Nucleus accumbens (tissue), 56 donors: ENCODE measurements around the gene ATP2B2.
A peak's percentile ranks its signal among the peaks of the same experiment; 100 is the strongest.

ENCODE experiments used
- DNase-seq, 56 donors: peaks; one replicate each; lab custom pipeline; 2025; lab: John Stamatoyannopoulos, UW

Gene ATP2B2

DNA sequence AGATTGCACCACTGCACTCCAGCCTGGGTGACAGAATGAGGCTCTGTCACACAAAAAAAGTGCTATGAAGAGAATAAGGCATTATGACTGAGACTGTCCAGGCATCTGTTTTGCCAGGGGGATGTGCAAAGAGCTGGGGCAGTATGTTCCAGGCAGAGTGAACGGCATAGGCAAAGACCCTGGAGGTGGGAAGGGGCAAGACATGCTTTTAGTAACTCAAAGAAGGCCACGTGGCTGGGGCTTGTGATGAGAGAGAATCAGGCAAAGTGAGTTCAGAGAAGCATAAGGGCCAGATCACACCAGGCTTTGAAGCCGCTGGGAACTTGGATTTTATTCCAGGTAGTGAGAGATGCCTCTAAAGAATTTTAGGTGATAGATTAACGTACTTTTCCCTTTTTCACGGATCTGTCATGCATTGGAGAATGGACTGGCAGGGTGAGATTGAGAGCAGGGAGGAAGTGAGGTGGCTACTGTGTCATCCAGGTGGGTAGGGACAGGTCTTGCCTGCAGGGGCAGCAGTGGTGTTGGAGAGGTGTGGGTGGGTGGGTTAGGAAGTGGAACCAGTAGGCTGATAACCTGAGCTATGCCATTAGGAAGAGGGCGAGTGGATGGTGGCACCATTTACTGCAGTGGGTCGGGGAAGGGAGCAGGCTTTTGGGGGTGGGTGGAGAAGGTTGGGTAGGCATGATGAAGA is 31.7 kb downstream of the ATP2B2 start:
- DNase-seq = no peak

DNA sequence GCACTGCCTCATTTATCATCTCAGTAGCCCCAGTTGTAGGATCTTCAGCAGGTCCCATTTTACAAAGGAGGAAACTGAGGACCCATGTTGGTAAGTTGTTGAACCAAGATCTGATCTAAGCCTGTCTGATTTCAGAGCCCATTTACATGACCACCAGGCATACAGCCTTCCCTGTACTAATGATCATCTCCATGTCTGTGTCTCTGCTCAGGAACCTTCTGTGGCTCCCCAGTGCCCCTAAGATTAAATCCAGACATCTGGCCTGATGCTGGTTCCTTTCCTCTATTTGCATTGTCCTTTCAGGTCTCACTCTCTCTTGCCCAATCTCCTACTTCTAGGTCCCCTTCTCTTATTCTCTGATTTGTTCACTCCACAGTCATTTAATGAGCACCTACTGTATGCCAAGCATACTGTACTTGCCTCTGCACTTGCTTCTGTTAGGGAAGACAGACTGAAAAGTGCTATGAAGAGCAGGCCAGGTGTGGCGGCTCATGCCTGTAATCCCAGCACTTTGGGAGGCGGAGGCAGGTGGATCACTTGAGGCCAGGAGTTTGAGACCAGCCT is 32.4 kb downstream of the ATP2B2 start:
- DNase-seq = no peak

DNA sequence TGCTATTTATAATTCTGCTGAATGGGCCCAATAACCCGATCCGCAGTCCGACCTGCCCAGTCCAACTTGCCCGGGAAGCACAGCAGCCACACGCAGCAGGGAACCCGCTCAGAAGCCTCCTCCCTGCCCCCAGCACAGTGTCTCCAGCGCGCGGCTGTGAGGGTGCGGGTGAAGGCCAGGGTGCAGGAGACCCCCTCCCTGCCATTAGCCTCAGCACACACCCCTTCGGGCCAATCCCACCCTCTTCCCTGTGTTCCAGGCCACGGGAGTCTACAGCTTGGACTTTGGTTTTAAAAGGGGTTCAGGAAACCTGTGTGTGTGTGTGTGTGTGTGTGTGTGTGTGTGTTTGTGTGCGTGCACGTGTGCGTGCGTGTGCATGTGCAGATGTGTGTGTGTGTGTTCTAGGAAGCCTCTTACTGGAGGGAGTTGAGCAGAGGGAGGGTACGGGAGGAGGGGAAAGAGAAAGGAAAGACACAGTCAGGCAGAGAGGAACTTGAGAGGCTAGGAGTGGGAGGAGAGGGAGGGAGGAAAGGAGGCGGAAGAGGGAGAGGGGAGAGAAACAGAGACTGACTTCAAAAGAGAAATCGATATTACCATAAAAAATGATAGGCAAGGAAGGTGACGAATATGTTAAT is 34.2 kb downstream of the ATP2B2 start:
- peak in 11 of 56 donors; percentile 16 to 53 (median 26) for DNase-seq

DNA sequence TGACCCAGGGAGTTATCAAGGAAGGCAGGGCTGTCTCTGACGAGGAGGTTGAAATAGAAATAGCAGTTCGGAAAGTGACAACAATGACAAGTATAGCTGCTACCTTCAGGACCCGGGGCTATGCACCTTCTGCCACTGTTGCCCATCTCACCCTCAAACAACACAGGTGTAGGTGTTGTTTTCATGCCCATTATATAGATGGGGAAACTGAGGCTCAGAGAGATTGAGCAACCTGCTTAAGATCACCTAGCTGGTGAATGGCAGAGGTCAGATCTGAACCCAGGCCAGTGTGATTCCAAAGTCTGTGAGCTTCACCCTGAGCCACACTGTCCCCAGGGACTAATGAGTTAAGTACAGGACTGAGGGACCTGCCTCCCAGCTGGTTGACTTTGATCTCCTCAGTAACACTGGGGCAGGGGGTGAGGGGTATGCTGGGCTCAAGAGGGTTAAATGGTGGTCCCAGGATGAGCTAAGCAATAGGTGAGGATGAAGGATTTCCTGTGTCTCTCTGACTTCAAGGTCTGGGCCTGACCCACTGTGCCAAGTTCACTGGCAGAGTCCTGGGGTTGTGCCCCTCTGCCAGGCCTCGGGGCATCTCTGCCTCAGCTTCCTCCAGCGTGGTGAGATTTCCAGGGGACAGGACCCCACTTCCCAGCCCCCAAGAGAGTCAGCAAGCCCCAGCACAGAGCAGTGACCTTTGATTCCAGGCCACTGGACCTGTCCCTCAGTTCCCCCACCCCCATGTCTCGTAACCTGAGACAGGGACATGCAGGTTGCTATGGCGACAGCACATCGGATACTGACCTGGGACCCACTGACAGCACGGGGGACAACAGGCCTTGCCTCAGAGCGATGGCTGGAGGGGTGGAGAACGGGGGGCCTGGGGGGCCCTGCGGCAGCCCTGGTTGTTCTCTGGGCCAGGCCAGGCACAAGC is 35.0 kb downstream of the ATP2B2 start:
- DNase-seq = no peak

DNA sequence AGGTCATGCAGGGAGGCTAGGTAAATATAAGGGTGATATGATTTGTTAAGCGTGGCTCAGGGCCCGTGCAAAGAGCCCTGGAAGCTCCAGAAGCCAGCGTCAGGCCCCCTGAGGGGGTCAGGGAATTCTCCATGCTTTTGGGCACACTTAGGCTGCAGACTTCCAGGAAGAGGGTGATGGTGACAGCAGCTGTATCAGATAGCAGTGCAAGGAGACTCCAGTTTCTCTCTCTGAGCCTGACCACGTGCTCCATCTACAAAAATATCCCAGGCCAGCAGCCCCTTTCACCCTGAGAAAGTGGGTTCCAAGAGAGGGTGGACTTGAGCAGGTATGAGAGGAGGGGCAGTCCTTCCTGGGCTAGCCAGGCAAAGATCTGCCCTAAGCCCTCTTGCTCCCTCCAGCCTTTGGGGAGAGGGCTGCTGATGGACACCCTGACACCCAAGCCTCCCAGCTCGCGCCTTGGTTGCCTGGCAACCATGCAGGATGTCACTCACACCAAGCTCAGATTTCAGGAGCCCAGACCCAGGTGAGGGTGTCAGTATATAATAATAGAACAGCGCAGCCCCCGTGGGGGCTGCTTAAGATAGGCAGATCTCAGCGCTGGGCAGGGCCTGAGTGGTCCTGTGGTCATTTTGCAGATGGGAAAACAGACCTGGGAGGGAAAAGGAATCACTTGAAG is 35.8 kb downstream of the ATP2B2 start:
- DNase-seq = no peak

DNA sequence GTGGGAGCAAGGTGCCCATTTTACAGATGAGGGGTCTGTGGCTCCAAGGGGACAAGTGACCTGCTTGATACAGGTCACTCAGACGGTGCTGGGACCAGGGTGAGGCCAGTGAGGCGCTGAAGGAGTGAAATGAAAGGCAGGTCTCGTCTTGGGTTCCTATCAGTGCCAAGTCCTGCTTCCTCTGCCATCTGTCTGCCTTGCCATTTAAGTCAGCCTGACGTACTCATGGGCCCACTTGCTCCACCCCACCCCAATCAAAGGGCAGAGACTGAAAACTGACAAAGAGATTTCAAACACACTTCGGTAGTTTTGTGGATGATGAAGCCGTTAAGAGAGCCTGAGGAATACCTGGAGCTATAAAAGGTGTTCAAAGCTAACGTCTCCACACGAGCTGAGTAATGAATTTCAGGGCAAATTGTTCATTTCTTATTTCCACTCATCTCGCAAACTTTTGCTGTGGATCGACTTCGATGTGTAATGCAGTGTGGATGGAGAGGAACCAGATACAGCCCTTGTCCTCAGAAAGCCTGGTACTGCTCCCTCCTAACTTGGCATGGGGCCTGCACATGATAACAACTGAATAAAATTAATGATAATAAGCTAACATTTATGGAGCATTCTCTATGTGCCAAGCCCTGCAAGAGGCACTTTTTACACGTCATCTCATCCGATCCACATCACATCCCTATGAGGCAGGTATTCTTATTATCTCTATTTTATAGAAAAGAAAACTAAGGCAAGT is 36.6 kb downstream of the ATP2B2 start:
- DNase-seq = no peak

DNA sequence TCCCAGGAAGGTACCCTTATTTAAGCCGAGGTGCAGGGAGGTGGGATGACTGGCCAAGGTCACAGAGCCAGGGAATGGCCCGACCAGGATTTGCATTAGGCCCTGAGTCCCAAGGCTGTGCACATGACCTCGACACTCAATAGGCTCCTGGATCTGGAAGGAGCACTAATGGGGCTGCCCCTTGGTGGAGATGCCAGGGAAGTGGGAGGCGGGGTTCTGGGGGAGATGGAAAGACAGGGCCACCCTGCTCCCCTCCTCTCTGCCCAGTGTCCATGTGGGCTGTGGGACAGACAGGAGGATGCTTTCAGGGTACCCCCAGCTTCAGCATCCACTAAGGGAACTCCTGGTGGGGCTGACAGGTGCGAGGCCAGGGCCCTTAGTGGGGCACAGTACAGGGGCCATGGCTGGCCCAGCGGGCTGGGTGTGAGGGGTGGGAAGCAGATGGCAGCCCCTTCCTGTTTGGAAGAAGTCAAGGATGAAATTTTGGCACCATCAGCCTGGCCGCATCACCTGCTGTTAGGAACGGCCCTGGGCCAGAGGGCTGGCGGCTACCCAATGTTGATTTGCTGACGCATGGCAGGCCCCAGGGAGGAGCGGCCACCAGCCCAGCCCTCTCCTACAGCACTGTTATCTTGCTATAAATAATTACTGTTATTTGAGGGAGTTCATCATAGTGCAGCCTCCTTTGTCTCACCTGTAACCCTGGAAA is 37.3 kb downstream of the ATP2B2 start:
- DNase-seq = no peak

DNA sequence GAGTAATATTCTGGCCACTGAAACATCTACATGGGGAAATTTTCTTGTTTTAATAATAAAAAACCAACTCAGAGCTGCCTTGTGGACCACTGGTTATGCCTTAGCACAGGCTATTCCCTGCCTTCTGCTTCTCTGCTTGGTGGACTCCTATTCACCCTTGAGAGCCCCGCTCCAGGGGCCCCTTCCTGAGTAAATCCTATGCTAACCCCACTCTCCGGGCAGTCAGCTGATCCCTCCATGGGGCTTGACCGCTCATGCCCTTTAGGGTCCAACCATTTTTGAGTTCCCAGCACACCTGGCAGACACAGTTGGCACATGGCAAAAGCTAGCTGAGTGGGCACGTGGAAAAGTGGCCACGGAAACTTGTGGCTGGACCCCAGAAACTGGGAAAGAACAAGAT is 38.2 kb downstream of the ATP2B2 start:
- no peak for DNase-seq

DNA sequence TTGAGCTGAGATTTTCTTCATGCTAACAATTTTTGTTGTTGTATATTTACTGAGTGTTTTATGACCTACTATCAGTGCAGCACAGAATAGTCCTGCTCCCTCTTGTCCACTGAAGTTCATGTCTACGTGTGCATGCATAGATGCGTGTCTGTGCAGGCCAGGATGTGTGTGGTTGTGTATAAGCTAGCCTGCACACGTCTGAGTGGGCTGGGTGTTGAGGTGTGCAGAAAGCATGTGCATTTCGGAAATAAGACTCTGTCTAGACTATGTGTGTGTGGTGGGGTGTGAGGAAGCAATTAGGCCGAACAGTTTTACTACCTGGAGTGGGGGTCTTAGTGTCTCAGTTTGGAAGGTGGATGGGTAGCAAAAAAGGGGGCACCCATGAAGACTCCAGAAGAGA is 39.2 kb downstream of the ATP2B2 start:
- DNase-seq = no peak

DNA sequence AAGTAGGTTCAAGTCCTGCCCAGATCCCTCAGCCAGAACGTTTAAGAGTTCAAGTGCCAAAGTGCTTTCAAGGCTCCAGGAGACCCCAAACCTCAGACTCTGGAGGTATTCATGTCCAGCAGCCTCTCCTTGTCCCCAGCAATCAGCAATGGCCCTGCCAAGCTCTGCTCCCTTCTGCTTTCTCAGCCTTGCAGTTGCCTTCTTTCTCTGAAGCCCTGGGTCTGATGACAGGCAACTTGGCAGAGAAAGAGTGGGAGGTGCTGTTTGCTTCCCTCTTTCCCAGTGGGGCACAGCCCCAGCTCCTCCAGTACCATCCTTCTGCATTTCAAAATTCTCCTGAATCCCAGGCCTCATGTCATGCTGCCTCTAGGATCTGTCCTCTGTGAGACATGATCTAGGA is 40.2 kb downstream of the ATP2B2 start:
- peak in 4 of 56 donors; percentile 10 to 32 (median 20) for DNase-seq

DNA sequence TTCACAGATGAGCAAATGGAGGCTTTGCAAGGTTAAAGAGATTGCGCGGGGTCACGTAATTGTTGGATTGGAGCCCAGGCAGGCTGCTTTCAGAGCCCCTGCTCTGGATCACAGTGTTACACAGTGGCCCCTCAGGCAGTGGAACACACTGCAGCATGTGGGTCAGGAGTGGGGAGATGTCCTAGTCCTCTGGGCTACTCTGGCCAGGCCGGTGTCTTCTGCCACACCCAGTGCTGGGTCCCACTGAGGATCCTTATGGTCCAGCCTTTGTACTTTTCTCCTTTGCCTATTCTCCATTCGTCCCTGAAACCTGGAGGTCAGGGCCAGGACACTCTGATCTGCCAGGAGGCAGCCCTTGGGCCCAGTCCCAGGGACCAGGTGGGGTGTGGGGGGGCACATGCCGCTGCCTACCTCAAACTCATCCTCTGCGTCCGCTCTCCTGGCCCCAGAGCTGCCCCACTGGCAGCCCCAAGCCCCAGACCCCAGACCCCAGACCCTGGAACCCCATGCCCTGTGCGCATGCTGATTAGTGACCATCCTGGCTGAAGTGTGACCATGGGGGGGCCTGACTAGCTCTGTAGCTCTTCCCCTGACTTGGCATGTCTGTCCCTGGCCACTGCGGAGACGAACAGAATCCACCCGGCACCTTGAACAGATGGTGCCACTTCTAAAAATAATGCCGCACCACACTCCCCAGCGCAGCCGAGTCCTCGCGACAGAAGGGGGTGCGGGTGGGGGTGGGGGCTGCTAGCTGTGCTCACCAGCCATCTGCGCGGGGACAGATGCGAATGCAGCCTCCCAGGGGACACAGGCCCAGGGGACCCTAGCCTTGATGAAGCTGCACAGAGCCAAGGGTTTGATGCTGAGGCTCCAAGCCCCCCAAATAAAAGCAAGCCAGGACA is 41.6 kb downstream of the ATP2B2 start:
- DNase-seq = peak in 2 of 56 donors; percentile 5 to 10

DNA sequence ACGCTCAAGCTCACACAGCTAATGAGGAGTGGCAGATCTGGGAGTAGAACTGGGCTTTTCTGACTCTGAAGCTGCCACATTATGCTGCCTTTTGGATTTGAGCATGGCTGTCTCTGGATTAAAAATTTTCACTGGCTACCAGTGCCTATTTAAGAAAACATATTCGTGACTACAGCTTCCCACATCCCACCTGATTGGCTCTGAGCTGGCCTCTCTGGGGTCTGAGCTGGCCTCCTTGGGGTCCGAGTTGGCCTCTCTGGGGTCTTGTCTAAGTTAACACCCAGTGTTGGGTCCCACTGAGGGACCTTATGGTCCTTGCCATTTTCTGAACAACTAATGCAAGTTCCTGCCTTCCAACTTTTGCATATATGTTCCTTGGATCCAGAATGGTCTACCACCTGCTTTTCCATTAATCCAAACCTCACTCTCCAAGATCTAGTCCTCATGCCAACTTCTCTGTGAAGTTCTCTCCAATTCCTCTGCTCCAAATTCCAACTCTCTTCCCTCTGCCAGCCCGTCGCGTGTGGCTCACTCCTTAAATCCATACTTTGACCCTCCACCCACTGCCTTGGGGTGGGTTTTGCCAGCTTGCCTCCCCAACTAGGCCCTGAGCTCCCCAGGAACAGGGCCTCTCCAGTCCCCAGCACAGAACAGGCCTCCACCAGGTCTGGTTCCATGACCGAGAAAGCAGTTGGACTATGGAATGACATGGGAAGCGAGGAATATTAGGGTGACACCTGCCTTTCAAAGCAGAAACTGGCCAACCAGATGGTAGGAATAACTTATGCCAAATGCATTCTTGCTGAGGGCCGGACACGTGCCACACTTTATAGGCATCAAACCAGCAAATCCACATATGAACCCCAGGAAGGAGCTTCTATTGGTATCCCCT is 42.5 kb downstream of the ATP2B2 start:
- DNase-seq = no peak

DNA sequence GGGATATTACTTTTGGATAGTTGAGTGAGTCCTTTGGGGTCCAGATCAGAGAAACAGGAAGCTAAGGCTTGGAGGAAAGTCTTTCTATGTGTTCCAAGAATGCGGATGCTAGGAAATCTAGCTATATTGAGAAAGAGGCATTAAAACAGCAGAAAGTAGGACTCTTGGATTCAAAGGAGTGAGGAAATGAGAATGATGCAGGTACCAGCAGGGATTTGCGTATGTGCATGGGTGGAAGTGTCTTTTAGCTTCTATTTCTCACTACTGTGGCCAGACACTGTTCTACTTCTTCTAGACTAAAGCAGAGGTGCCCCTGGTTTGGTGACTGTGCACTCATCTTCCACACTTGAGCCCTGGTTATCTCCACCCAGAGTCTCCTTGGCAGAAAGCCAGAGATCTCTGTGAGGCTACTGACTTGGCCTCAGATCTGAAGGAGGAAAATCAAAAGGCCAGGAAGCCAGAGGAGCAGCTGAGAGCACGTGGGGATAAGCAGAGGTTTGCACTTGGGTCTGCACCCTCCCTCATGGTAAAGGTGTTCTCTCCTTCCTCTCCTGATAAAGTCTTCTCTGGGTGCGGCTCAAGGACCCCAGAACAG is 44.3 kb downstream of the ATP2B2 start:
- DNase-seq = no peak

DNA sequence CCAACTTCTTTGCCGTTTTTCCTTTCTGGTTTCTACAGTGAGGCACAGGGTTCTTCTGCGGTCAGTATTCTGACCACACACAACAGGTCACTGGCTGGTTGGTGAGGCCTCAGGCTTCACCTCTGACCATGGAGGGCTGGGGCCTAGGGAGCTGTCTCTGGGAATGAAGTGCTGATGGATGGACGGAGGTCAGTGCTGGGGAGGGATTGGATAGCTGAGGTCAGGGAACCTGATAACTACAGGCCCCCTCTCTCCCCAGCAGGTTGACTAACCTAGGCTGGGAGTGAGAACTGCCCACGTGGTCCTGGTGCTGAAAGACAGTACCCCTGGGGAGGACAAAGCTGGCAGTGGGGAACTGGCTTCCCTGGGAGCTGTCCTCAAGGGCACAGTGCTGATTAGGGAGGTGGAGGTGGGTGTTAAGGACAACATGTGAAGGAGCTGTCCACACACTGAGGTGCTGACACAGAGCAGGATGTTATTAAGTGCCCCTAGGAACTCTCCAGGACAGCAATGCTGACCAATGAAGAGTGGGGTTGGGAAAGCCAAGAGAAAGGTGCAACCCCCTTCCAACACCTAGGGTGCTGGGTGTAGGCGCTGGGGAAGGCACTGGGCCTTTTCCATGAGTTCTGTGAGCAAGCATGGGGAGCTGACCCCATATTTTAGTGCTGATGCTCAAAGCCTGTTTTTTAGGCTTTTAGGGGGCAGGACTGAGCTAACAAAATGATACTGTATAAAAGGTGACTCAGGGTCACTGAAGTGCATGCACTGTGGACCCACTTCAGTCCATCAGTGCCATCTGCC is 45.2 kb downstream of the ATP2B2 start:
- DNase-seq = peak in 2 of 56 donors; percentile 11 to 13

DNA sequence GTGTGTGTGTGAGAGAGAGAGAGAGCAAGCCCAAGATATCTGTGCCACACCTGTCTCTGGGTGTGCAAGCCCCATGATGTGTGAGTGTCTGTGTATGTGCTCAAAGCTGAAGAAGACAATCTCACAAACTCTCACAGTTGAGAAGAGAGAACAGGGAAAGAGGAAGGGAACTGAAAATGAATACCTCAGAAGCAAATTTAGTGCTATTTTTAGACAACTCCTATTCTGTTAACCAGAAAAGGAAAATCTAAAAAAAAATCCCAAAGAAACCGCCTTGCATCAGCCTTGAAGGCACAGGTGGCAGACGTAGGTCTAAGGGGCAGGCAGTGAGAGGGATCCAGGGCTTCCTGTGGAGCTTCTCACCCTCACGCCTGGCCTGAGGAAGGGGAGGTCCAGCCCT is 47.8 kb downstream of the ATP2B2 start:
- no peak for DNase-seq

DNA sequence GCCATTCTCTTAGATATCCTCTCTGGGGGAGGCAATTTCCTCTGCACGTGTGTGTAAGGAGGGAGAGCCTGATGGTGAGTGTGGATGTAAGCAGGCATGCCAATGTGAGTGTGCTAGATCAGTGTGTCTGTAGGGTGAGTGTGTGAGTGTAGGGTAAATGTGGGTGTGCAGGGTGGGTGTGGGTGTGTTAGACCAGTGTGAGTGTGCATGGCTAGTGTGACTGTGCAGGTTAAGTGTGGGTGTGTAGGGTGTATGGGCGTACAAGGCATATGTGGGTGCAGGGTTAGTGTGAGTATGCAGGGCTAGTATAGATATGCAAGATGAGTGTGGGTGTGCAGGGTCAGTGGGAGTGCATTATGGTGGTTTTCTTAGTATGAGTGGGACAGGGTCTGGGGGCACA is 48.4 kb downstream of the ATP2B2 start:
- no peak for DNase-seq
